GM21390 (cell line): Measurements from ENCODE around the gene CCDC187.

ENCODE experiments used
- ATAC-seq: cut with Tn5 transposase; IDR thresholded peaks from one replicate; pipeline ENCODE4 v1.9.1; 2021; ENCODE audit not compliant: unreplicated experiment

CCDC187 gene

DNA sequence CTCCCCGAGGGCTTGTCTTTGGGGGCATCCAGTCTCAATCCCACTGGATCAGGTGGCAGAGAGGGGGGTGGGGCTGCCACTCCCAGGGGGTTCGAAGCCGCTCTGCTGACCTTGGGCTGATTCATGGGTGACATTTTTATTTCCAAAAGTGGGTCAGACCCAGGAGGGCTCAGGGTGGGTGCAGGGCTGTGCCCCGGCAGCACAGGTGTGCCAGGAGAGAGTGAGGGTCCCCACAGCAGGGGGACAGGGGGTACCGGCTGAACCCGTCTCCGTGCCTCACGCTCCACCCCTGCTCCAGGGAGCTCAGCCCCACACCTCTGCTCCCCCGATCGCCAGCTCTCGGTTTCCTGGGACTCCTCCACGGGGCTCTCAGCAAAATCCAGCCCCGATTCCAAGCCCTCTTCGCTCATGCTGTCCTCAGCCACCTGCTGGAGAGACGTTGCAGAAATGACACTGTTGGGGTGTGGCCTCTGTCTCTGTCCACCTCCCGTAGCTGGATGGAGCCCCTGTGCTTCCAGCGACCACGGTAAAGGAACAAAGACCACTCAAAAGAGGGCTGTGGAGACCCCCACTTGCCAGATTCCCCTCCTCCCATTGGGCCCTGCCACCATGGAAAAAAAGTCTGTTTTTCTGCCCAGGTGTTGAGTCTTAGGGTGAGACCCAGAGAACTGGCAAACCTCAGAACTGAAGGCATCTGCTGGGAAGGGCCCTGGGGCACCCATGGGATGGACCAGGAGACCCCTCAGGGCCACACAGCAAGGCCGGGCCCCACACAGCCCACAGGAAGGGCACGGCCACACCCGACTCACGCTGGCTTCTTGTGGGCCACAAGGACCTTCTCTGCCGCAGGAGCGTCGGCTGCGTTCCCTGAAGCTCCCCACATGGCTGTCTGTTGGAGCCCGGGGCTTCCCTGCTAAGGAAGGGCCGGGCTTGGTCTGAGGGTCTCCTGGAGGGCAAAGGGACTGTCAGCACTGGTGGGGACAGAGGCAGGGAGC lies 47.7 kb downstream of the CCDC187 start:
- no peak for ATAC-seq

GRCh38 chr9:136255166-136255538 lies 48.7 kb downstream of the CCDC187 start:
- no peak for ATAC-seq

- no peak for ATAC-seq
Observed at GRCh38 chr9:136254381-136255165, 49.3 kb downstream of the CCDC187 start.

DNA sequence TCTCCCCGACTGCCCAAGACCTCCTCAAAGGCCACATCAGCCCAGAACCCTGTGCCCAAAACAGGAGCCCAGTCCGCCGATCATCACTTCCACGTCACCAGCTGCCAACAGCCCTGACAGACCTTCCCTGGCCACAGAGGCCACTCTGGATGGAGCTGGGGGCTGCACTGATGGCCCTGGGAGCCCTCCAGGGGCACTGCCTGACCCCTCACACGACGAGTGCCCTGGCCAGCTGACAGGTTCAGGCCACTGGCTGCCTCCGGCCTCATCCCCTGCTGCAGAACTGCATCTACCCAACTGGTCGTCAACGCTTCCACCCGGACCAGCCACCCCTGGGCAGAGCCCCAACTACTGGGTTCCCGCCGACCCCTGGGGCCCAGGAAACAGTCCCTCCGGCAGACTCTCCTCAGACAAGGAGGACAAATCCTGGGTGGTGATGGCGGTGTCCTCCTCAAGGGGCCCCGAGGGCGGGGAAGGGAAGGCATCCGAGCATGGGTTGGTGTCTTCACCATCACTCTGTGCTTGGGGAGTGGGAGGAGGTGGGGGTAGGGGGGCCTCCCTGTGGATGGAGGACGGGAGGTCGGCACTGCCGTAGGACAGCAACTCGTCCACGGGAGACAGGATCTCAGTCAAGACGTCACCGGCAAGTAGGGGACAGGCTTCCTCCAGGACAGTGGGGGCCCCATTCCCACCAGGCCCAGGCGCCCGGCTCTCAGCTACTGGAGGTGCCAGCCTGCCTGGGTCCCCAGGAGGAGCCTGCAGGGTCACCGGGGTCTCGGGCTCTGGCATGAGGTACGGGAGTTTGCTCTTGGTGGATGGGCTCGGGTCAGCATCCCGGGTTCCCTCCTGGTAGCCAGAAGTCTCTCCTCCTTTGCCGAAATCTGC lies 50.4 kb downstream of the CCDC187 start:
- no peak for ATAC-seq

DNA sequence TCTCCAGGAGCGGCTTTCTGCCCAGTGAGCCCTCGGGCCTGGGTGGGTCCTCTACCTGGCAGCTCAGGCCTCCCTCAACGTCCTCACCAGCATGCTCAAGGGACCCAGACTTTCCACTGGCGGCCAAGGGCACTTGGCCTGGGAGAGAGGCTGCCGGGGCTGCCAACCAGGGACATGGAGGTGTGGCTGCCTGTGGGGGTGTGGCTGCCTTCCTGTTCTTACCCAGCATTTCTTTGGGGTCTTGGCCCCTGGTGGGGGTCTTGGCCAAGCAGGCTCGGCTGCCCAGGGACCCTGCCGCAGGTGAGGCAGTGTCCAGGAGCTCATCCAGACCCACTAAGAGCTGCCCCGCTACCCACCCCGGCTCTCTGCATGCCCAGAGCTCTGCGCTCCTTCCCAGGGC lies 51.0 kb downstream of the CCDC187 start:
- ATAC-seq, result no peak

- ATAC-seq, result no peak
Observed at GRCh38 chr9:136252281-136252680, 51.6 kb downstream of the CCDC187 start.

GRCh38 chr9:136251264-136252115 lies 52.4 kb downstream of the CCDC187 start:
- ATAC-seq, result no peak

DNA sequence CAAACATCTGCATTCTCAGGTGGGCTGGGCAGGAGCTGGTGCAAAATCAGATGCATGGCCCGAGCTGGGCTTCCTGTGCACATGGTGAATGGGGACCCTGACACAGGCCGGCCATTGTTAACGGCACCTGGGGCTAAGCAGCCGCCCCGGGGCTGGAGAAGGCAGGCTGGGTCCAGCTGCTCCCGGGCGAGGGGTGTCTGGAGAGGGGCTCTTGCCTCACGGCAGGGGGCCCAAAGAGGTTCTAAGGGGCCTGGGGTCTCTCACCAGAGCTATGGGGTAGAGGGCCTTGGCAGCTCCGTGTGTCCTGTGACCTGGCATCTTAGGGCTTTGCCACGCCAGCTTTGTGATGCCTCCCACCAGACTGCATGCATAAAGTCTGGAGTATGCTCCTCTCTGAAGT lies 53.2 kb downstream of the CCDC187 start:
- no peak for ATAC-seq

DNA sequence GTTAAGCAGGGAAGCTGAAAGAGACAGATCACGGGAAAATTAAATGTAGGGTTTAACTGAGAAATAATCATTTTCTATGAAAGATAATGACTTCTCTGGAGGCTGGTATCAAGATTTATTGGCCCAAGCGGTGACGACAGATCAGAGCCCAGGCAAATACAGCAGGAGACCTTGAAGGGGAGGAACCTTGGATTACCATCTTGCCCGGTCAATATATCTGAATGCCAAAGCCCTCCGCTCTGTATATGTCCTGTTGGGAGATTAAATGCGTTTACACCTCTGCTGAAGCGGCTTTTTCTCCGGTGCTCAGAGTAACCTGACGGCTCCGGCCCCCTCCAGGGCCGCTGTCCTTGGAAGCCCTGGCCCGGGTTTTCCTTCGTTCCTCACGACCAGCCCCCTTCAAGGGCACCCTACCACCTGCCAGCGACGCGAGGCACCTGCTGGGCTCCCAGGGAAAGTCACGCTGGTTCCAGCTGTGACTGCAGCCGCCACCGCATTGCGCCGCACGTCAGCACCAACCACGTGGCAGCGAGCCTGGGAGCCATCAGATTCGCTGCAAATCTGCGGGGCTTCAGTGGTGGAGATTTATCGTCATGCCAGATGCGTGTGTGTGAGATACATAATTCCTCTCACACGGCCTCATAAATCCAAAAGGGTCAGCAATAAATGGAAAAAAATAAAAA lies 53.9 kb downstream of the CCDC187 start:
- no peak for ATAC-seq

DNA sequence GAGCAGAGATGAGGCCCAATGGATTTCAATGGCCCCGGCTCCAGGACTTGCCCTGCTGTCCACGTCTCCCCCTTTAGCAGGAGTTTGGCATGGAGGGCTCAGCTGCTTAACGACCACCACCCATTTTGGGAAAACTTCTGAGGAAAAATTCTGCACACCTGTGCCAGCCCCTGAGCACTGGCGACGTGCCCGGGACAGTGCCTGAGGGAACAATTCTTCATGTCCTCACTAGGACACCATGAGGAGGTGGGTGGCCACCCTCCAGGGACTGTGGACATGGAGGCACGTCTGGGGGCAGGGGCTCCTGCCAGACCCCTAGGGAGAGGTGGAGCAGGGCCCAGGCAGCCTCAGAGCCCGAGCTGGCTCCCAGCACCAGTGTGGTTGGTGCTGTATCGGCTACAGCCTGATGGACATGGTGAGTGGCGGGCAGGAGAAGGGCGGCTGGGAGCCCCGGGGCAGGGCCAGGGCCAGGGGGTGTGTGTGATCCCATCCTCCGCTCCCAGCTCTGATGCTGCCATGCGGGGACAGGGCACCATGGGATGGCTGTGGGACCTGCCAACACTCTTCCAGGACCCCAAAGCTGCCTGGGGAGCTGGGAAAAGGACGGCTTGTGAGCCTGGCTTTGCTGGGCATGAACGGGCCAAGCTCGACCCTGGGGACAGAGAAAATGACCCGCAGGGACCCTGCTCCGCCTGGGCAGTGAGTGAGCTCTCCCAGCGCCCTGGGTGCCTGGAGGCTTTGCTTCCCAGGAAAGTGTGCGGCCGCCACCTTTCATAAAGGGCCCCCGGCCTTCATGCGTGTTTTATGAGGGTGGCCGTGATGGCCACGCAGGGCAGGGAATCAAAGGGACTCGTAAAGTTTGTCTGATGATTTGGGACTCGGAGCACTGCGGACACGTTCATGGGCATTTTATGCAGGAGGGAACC lies 54.7 kb downstream of the CCDC187 start:
- no peak for ATAC-seq

DNA sequence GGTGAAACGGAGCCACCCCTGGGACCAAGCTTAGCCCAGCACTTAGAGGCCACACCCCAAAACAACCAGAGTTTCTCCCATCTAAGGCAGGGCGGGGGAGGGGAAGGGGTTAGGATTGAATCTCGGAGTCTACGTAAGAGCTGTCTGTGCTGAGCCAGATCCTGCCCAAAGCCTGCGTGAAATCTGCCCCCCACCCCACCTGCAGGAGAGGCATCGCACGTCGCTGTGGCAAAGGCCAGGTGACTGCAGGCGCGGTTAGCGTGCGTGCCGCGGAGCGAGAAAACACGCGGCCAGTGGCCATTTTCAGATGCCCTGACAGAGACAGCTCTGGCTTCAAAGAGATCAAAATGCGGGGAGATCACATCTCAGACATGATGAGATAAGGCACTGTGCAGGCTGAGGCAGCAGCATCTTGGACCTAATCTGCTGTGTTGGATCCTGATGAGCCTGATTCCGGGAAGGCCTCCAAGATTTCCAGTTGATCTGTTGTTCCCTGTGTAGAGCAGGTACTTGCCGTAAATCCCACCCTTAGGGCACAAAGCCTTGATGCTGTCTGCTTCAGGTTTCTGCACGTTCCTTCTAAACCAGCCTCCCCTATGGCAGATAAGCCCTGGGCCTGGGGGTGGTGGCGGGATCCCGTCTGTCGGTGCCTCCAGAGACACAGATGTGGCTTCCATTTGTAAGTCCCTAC lies 55.8 kb downstream of the CCDC187 start:
- ATAC-seq, result no peak

- ATAC-seq, result no peak
Observed at GRCh38 chr9:136247551-136247916, 56.4 kb downstream of the CCDC187 start.

- ATAC-seq, result no peak
Observed at GRCh38 chr9:136246849-136247550, 56.9 kb downstream of the CCDC187 start.

DNA sequence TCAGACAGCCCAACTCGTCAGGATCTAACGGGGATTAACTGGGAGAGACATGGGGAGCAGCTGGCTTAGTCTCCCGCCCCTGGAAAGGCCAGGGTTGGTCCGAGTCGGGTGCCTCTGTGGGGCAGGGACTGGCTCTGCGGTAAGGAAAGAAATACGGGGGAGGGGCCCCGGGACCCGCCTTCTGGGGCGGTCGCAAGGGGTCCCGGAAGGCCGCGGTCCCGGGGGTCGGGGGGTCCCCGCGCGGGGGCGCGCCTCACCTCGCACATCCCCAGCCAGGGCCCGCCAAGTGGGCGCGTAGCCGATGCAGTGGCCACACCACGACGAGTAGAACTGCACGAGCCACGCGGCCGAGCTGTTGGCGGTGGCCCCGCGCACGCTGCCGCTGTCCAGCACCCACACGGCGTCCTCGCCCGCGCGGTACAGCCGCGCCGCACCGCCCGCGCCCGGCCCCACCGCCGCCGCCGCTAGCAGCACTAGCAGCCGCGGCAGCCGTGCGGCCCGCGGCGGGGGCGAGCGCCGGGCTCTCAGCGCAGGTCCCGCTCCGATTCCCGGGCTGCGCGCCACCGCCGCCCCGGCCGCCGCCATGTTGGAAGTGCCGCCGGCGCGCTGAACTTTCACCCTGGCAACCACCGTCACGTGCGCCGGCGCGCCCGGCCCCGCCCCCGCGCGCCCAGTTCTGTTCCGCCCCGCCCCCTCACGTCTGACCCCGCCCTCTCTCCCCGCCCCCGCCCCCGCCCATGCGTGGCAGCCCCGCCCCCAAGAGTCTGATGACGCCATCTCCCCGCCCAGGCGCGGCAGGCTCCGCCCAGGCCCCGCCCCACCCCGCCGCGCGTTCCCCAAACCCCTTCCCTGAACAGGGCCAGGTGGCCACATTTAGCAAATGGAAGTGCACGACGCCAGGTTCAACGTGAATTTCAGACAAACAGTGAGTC lies 58.4 kb downstream of the CCDC187 start, which contains the start of gene QSOX2:
TSS of gene QSOX2 (minus strand) at position 594 of the 932 bp plus-strand sequence. CDS start at position 585, 9 bp downstream.
- peak; percentile 41 for ATAC-seq

DNA sequence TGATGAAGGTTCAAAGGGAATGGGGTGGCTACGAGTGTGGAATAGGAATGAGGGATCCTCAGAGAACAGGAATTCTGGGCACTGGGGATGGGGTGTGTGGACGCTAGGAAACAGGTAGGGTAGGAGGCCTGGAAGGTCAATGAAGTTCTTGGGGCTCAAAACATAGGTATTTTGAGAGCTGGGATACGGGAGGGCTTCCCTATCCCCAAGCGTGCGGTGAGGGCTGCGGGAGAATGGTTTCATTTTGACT lies 59.0 kb downstream of the CCDC187 start:
- no peak for ATAC-seq
